ENCODE data around the gene FANCC.

Gene FANCC

GRCh38 chr9:95129476-95130291 lies 187.8 kb downstream of the FANCC start:
- no peak for DNase-seq (ENCODE audit: low spot score)
- no peak overlapping the region for H3K18ac ChIP-seq (ENCODE audit: low read length)
- no peak overlapping the region for H3K9ac ChIP-seq (ENCODE audit: low read depth, low read length, poor library complexity)
- H3K23ac ChIP-seq (ENCODE audit: low read depth, low read length, poor library complexity): no peak overlapping the region
- H3K27me3 ChIP-seq (ENCODE audit: control insufficient read depth in 3 of 3, insufficient read depth in 3 of 3, low read depth in 1 of 3, low read length in 3 of 3): no peaks in the 10 kb centered on the region
- no peak overlapping the region for H3K4ac ChIP-seq (ENCODE audit: low read length)
- H2BK120ac ChIP-seq (ENCODE audit: low read depth, low read length): no peak overlapping the region
- no peak overlapping the region for H2BK12ac ChIP-seq (ENCODE audit: low read length)
- H3K9me3 ChIP-seq (replicated peaks in 1 of 2; ENCODE audit: control insufficient read depth in 2 of 2, insufficient read depth in 1 of 2, low read depth in 1 of 2, low read length in 2 of 2): no peaks in the 10 kb centered on the region
- H3K4me1 ChIP-seq (ENCODE audit: control insufficient read depth in 2 of 2, insufficient read depth in 1 of 2, low read depth in 1 of 2, low read length in 2 of 2): peaks cover 9 to 28% of the 10 kb centered on the region in 2 donors
- H2AFZ ChIP-seq (ENCODE audit: low read length): peak overlapping the region; percentile 50
- H2BK15ac ChIP-seq (ENCODE audit: low read length): no peak overlapping the region
- WGBS, 2 donors (ENCODE audit: extremely low coverage in 2 of 2, insufficient read length in 2 of 2, insufficient replicate concordance in 1 of 2): no CpG with 5 or more reads among the region's 8 CpGs
- no peaks in the 10 kb centered on the region for H3K79me1 ChIP-seq (ENCODE audit: low read depth, low read length)
- no peak overlapping the region for H2AK5ac ChIP-seq (ENCODE audit: low read depth, low read length)
- no peak overlapping the region for H3K14ac ChIP-seq (ENCODE audit: low read length)
- no peak overlapping the region for H3K27ac ChIP-seq (replicated peaks; ENCODE audit: low read length)
- H4K91ac ChIP-seq (ENCODE audit: low read depth, low read length, poor library complexity): no peak overlapping the region
- no peak overlapping the region for H3K4me3 ChIP-seq (ENCODE audit: low read length in 2 of 2)
- H3K4me2 ChIP-seq (ENCODE audit: insufficient read depth, low read length, poor library complexity, severe bottlenecking): no peak overlapping the region
- H4K8ac ChIP-seq (ENCODE audit: low read depth, low read length): no peak overlapping the region
- no peak overlapping the region for H2BK5ac ChIP-seq (ENCODE audit: low read length)
- H3K36me3 ChIP-seq (replicated peaks in 1 of 2; ENCODE audit: control insufficient read depth in 2 of 2, insufficient read depth in 2 of 2, low read length in 2 of 2): peaks cover 0 to 6% of the 10 kb centered on the region in 2 donors

- H3K9ac ChIP-seq (ENCODE audit: low read depth, low read length, poor library complexity): no peak overlapping the region
- no peak overlapping the region for H2AK5ac ChIP-seq (ENCODE audit: low read depth, low read length)
- H4K91ac ChIP-seq (ENCODE audit: low read depth, low read length, poor library complexity): no peak overlapping the region
- H3K4me1 ChIP-seq (ENCODE audit: control insufficient read depth in 2 of 2, insufficient read depth in 1 of 2, low read depth in 1 of 2, low read length in 2 of 2): peaks cover 9 to 28% of the 10 kb centered on the region in 2 donors
- H3K79me1 ChIP-seq (ENCODE audit: low read depth, low read length): no peaks in the 10 kb centered on the region
- no peaks in the 10 kb centered on the region for H3K27me3 ChIP-seq (ENCODE audit: control insufficient read depth in 3 of 3, insufficient read depth in 3 of 3, low read depth in 1 of 3, low read length in 3 of 3)
- no peak overlapping the region for H3K4me2 ChIP-seq (ENCODE audit: insufficient read depth, low read length, poor library complexity, severe bottlenecking)
- no peak overlapping the region for H3K4me3 ChIP-seq (ENCODE audit: low read length in 2 of 2)
- H4K8ac ChIP-seq (ENCODE audit: low read depth, low read length): no peak overlapping the region
- no peak overlapping the region for H2BK12ac ChIP-seq (ENCODE audit: low read length)
- no peak overlapping the region for H3K23ac ChIP-seq (ENCODE audit: low read depth, low read length, poor library complexity)
- no peaks in the 10 kb centered on the region for H3K9me3 ChIP-seq (replicated peaks in 1 of 2; ENCODE audit: control insufficient read depth in 2 of 2, insufficient read depth in 1 of 2, low read depth in 1 of 2, low read length in 2 of 2)
- no peak overlapping the region for H2AFZ ChIP-seq (ENCODE audit: low read length)
- H2BK5ac ChIP-seq (ENCODE audit: low read length): no peak overlapping the region
- H3K4ac ChIP-seq (ENCODE audit: low read length): no peak overlapping the region
- H3K36me3 ChIP-seq (replicated peaks in 1 of 2; ENCODE audit: control insufficient read depth in 2 of 2, insufficient read depth in 2 of 2, low read length in 2 of 2): peaks cover 0 to 10% of the 10 kb centered on the region in 2 donors
- no peak overlapping the region for H3K18ac ChIP-seq (ENCODE audit: low read length)
- no peak overlapping the region for H2BK15ac ChIP-seq (ENCODE audit: low read length)
- WGBS, 2 donors (ENCODE audit: extremely low coverage in 2 of 2, insufficient read length in 2 of 2, insufficient replicate concordance in 1 of 2): no CpG with 5 or more reads among the region's 4 CpGs
- DNase-seq (ENCODE audit: low spot score): no peak
- no peak overlapping the region for H3K14ac ChIP-seq (ENCODE audit: low read length)
- H3K27ac ChIP-seq (replicated peaks; ENCODE audit: low read length): no peak overlapping the region
- H2BK120ac ChIP-seq (ENCODE audit: low read depth, low read length): no peak overlapping the region
These were observed 189.4 kb downstream of the FANCC start for GRCh38 chr9:95128177-95128524.

- H3K4me3 ChIP-seq (ENCODE audit: low read length in 2 of 2): peak overlapping the region in 1 of 2 donors; percentile 39
- H4K91ac ChIP-seq (ENCODE audit: low read depth, low read length, poor library complexity): no peak overlapping the region
- H2BK15ac ChIP-seq (ENCODE audit: low read length): no peak overlapping the region
- no peak overlapping the region for H3K9ac ChIP-seq (ENCODE audit: low read depth, low read length, poor library complexity)
- H2BK5ac ChIP-seq (ENCODE audit: low read length): no peak overlapping the region
- no peak overlapping the region for H2AK5ac ChIP-seq (ENCODE audit: low read depth, low read length)
- no peak overlapping the region for H3K23ac ChIP-seq (ENCODE audit: low read depth, low read length, poor library complexity)
- no peaks in the 10 kb centered on the region for H3K79me1 ChIP-seq (ENCODE audit: low read depth, low read length)
- no peaks in the 10 kb centered on the region for H3K27me3 ChIP-seq (ENCODE audit: control insufficient read depth in 3 of 3, insufficient read depth in 3 of 3, low read depth in 1 of 3, low read length in 3 of 3)
- no peaks in the 10 kb centered on the region for H3K9me3 ChIP-seq (replicated peaks in 1 of 2; ENCODE audit: control insufficient read depth in 2 of 2, insufficient read depth in 1 of 2, low read depth in 1 of 2, low read length in 2 of 2)
- H2BK120ac ChIP-seq (ENCODE audit: low read depth, low read length): no peak overlapping the region
- peaks cover 0 to 12% of the 10 kb centered on the region in 2 donors for H3K36me3 ChIP-seq (replicated peaks in 1 of 2; ENCODE audit: control insufficient read depth in 2 of 2, insufficient read depth in 2 of 2, low read length in 2 of 2)
- WGBS, 2 donors (ENCODE audit: extremely low coverage in 2 of 2, insufficient read length in 2 of 2, insufficient replicate concordance in 1 of 2): no CpG with 5 or more reads among the region's 35 CpGs
- DNase-seq (ENCODE audit: low spot score): peak; percentile 71
- H3K27ac ChIP-seq (replicated peaks; ENCODE audit: low read length): no peak overlapping the region
- no peak overlapping the region for H4K8ac ChIP-seq (ENCODE audit: low read depth, low read length)
- peaks cover 9 to 27% of the 10 kb centered on the region in 2 donors for H3K4me1 ChIP-seq (ENCODE audit: control insufficient read depth in 2 of 2, insufficient read depth in 1 of 2, low read depth in 1 of 2, low read length in 2 of 2)
- H3K4ac ChIP-seq (ENCODE audit: low read length): no peak overlapping the region
- H2AFZ ChIP-seq (ENCODE audit: low read length): peak overlapping the region; percentile 53
- no peak overlapping the region for H3K14ac ChIP-seq (ENCODE audit: low read length)
- H3K18ac ChIP-seq (ENCODE audit: low read length): peak overlapping the region; percentile 30
- H3K4me2 ChIP-seq (ENCODE audit: insufficient read depth, low read length, poor library complexity, severe bottlenecking): peak overlapping the region; percentile 76
- H2BK12ac ChIP-seq (ENCODE audit: low read length): no peak overlapping the region
These were observed 190.0 kb downstream of the FANCC start for GRCh38 chr9:95127249-95128176.

- Histone ChIP-seq H3K4me2 (ENCODE audit: insufficient read depth, low read length, poor library complexity, severe bottlenecking) (no peak overlapping the region), H2BK12ac (ENCODE audit: low read length) (no peak overlapping the region), H3K4me3 (ENCODE audit: low read length in 2 of 2) (no peak overlapping the region), H4K91ac (ENCODE audit: low read depth, low read length, poor library complexity) (no peak overlapping the region), H2BK15ac (ENCODE audit: low read length) (no peak overlapping the region), H2BK120ac (ENCODE audit: low read depth, low read length) (no peak overlapping the region), H3K79me1 (ENCODE audit: low read depth, low read length) (no peaks in the 10 kb centered on the region), H3K18ac (ENCODE audit: low read length) (no peak overlapping the region), H3K4me1 (ENCODE audit: control insufficient read depth in 2 of 2, insufficient read depth in 1 of 2, low read depth in 1 of 2, low read length in 2 of 2) (peaks cover 9 to 21% of the 10 kb centered on the region in 2 donors), H3K27ac (replicated peaks; ENCODE audit: low read length) (no peak overlapping the region), H2AK5ac (ENCODE audit: low read depth, low read length) (no peak overlapping the region), H2AFZ (ENCODE audit: low read length) (no peak overlapping the region), H3K4ac (ENCODE audit: low read length) (no peak overlapping the region), H4K8ac (ENCODE audit: low read depth, low read length) (no peak overlapping the region), H3K14ac (ENCODE audit: low read length) (no peak overlapping the region), H3K23ac (ENCODE audit: low read depth, low read length, poor library complexity) (no peak overlapping the region), H3K9me3 (replicated peaks in 1 of 2; ENCODE audit: control insufficient read depth in 2 of 2, insufficient read depth in 1 of 2, low read depth in 1 of 2, low read length in 2 of 2) (no peaks in the 10 kb centered on the region), H2BK5ac (ENCODE audit: low read length) (no peak overlapping the region), H3K27me3 (ENCODE audit: control insufficient read depth in 3 of 3, insufficient read depth in 3 of 3, low read depth in 1 of 3, low read length in 3 of 3) (no peaks in the 10 kb centered on the region), H3K9ac (ENCODE audit: low read depth, low read length, poor library complexity) (no peak overlapping the region), H3K36me3 (replicated peaks in 1 of 2; ENCODE audit: control insufficient read depth in 2 of 2, insufficient read depth in 2 of 2, low read length in 2 of 2) (peaks cover 0 to 16% of the 10 kb centered on the region in 2 donors)
- no peak for DNase-seq (ENCODE audit: low spot score)
- no CpG with 5 or more reads among the region's 9 CpGs for WGBS, 2 donors (ENCODE audit: extremely low coverage in 2 of 2, insufficient read length in 2 of 2, insufficient replicate concordance in 1 of 2)
These were observed 190.8 kb downstream of the FANCC start for GRCh38 chr9:95126739-95127138.
